ENCODE data around the gene NPTX1. TPM values are rescaled to one million over a fixed set of nuclear protein-coding genes. Genes with fewer than 3 reads are reported as not detected.
"Not testable (repeated sequence)": the region's sequence is repeated elsewhere in the genome, so short reads cannot be mapped to it uniquely, and the experiment has no call there.

Gene NPTX1
- total RNA-seq, 2 donors from 2014 or later, result 0.56 to 0.68 TPM

DNA sequence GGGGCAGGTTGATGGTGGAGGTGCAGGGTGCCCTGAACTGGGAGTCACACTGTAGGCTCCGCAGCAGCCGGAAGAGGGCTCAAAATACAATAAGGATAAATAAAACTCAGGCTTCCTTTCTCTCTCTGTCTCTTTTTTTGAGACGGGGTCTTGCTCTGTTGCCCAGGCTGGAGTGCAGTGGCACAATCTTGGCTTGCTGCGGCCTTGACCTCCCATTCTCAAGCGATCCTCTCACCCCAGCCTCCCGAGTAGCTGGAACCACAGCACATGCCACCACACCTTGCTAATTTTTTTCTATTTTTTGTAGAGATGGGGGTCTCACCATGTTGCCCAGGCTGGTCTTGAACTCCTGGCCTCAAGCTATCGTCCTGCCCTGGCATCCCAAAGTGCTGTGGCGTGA lies 32.9 kb upstream of the NPTX1 start:
- ATAC-seq (ENCODE audit: insufficient number of reproducible peaks, low FRiP score, low read depth) (no peak), DNase-seq (ENCODE audit: low spot score) (no peak)
- H3K27ac ChIP-seq, result no peak overlapping the region
- no peaks in the 10 kb centered on the region for H3K36me3 ChIP-seq
- H3K9me3 ChIP-seq, result no peaks in the 10 kb centered on the region
- TF ChIP-seq, protein P1, sequence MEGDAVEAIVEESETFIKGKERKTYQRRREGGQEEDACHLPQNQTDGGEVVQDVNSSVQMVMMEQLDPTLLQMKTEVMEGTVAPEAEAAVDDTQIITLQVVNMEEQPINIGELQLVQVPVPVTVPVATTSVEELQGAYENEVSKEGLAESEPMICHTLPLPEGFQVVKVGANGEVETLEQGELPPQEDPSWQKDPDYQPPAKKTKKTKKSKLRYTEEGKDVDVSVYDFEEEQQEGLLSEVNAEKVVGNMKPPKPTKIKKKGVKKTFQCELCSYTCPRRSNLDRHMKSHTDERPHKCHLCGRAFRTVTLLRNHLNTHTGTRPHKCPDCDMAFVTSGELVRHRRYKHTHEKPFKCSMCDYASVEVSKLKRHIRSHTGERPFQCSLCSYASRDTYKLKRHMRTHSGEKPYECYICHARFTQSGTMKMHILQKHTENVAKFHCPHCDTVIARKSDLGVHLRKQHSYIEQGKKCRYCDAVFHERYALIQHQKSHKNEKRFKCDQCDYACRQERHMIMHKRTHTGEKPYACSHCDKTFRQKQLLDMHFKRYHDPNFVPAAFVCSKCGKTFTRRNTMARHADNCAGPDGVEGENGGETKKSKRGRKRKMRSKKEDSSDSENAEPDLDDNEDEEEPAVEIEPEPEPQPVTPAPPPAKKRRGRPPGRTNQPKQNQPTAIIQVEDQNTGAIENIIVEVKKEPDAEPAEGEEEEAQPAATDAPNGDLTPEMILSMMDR (IDR thresholded peaks at IDR 0.05), result no peak
- peaks cover 0 to 3% of the 10 kb centered on the region in 2 donors for H3K4me1 ChIP-seq (ENCODE audit: control insufficient read depth in 1 of 2, low read depth in 2 of 2)
- H3K27me3 ChIP-seq (replicated peaks; ENCODE audit: insufficient read depth), result no peaks in the 10 kb centered on the region
- H3K4me3 ChIP-seq, result no peak overlapping the region

GRCh38 chr17:80507965-80508364 lies 31.6 kb upstream of the NPTX1 start:
- TF ChIP-seq, protein P1 (IDR thresholded peaks at IDR 0.05), result no peak
- Histone ChIP-seq H3K9me3 (no peaks in the 10 kb centered on the region), H3K4me3 (no peak overlapping the region), H3K36me3 (no peaks in the 10 kb centered on the region), H3K27ac (no peak overlapping the region), H3K4me1 (ENCODE audit: control insufficient read depth in 1 of 2, low read depth in 2 of 2) (no peaks in the 10 kb centered on the region), H3K27me3 (replicated peaks; ENCODE audit: insufficient read depth) (no peaks in the 10 kb centered on the region)
- DNase-seq (ENCODE audit: low spot score), result no peak
- no peak for ATAC-seq (ENCODE audit: insufficient number of reproducible peaks, low FRiP score, low read depth)

DNA sequence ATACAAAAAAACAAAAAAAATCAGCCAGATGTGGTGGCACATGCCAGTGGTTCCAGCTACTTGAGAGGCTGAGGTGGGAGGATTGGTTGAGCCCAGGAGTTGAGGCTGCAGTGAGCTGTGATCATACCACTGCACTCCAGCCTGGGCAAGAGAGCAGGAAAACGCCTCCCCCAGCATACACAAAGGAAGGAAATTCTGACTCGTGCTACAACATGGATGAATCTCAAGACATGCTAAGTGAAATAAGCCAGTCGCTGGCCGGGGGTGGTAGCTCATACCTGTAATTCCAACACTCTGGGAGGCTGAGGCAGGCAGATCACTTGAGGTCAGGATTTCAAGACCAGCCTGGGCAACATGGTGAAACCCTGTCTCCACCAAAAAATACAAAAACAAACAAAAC lies 30.8 kb upstream of the NPTX1 start:
- H3K27me3 ChIP-seq (replicated peaks; ENCODE audit: insufficient read depth), result not testable (repeated sequence)

DNA sequence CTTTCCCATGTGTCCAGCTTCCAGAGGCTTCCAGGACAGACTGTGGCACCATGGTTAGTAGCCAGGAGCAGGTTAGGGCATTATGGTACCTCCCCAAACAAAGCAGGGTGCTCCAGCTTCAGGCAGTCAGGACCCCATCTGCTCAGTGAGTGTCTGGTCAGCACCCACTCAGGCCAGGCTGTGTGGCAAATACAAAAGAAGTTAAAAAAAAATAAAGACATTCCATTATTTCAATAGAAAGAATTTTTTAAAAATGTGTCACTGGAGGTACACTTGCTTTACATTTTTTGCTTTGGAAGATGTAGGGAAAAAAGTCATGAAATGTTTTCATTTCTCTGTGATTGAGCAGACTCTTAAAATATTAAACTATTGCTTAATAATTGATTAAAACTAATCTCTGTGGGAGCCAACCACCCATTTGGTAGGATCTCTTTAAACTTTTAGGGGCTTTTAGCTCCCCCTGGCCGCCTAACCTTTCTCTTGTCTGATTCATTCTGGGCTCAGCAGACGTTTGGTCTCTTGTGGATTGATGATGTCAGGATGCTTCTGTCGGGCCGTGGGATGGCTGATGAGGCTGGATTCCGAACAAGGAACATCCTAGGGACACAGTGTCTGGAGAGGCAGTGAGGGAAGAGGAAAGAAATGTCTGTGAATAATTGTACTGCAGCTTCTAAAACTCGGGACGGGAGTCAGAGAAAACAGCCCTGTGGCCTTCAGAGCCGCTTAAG lies 28.4 kb upstream of the NPTX1 start:
- ATAC-seq (ENCODE audit: insufficient number of reproducible peaks, low FRiP score, low read depth), result no peak
- no peaks in the 10 kb centered on the region for H3K4me1 ChIP-seq (ENCODE audit: control insufficient read depth in 1 of 2, low read depth in 2 of 2)
- H3K9me3 ChIP-seq, result no peaks in the 10 kb centered on the region
- DNase-seq (ENCODE audit: low spot score), result no peak
- no peaks in the 10 kb centered on the region for H3K27me3 ChIP-seq (replicated peaks; ENCODE audit: insufficient read depth)
- H3K27ac ChIP-seq, result no peak overlapping the region
- H3K4me3 ChIP-seq, result no peak overlapping the region
- no peaks in the 10 kb centered on the region for H3K36me3 ChIP-seq
- TF ChIP-seq, protein P1 (IDR thresholded peaks at IDR 0.05), result no peak

More for the DNA sequence above, 30.8 kb upstream of the NPTX1 start:
- not testable (repeated sequence) for H3K9me3 ChIP-seq; H3K4me3 ChIP-seq; H3K36me3 ChIP-seq; H3K4me1 ChIP-seq (ENCODE audit: control insufficient read depth in 1 of 2, low read depth in 2 of 2); H3K27ac ChIP-seq; ATAC-seq (ENCODE audit: insufficient number of reproducible peaks, low FRiP score, low read depth); DNase-seq (ENCODE audit: low spot score)

GRCh38 chr17:80503921-80504320 lies 27.5 kb upstream of the NPTX1 start:
- Histone ChIP-seq H3K9me3 (no peaks in the 10 kb centered on the region), H3K36me3 (no peaks in the 10 kb centered on the region), H3K4me3 (no peak overlapping the region), H3K4me1 (ENCODE audit: control insufficient read depth in 1 of 2, low read depth in 2 of 2) (no peaks in the 10 kb centered on the region), H3K27ac (no peak overlapping the region), H3K27me3 (replicated peaks; ENCODE audit: insufficient read depth) (no peaks in the 10 kb centered on the region)
- ATAC-seq (ENCODE audit: insufficient number of reproducible peaks, low FRiP score, low read depth) (no peak), DNase-seq (ENCODE audit: low spot score) (no peak)
- TF ChIP-seq, protein P1 (IDR thresholded peaks at IDR 0.05), result no peak

DNA sequence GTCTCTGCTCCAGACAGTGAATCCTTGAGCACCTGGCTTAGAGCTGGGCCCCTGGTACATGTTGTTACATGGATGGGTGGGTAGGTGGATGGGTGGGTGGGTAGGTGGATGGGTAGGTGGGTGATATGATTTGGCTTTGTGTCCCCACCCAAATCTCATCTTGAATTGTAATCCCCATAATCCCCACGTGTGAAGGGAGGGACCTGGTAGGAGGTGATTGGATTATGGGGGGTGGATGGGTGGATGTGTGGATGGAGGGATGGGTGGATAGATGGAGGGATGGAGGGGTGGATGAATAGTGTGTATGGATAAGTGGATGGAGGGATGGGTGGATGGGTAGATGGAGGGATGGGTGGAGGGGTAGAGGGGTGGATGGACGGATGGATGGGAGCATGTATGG lies 26.6 kb upstream of the NPTX1 start:
- H3K4me3 ChIP-seq, result no peak overlapping the region
- H3K4me1 ChIP-seq (ENCODE audit: control insufficient read depth in 1 of 2, low read depth in 2 of 2), result peaks cover 0 to 8% of the 10 kb centered on the region in 2 donors
- no peaks in the 10 kb centered on the region for H3K27me3 ChIP-seq (replicated peaks; ENCODE audit: insufficient read depth)
- no peak overlapping the region for H3K27ac ChIP-seq
- TF ChIP-seq, protein P1 (IDR thresholded peaks at IDR 0.05), result no peak
- no peaks in the 10 kb centered on the region for H3K9me3 ChIP-seq
- ATAC-seq (ENCODE audit: insufficient number of reproducible peaks, low FRiP score, low read depth) (no peak), DNase-seq (ENCODE audit: low spot score) (no peak)
- H3K36me3 ChIP-seq, result no peaks in the 10 kb centered on the region

All from thoracic aorta (tissue), 2 donors.